ENCODE data around the gene RABGEF1.
"Not testable (repeated sequence)": the region's sequence is repeated elsewhere in the genome, so short reads cannot be mapped to it uniquely, and the experiment has no call there.

Gene RABGEF1

GRCh38 chr7:66769833-66770512 is 29.4 kb downstream of the RABGEF1 start:
- Histone ChIP-seq H3K27ac (ENCODE audit: low read depth, low read length) (no peak overlapping the region), H3K9ac (ENCODE audit: low read length) (no peak overlapping the region), H3K4me1 (ENCODE audit: control insufficient read depth, insufficient read depth, low read length) (peaks cover 11% of the 10 kb centered on the region), H3K4me3 (ENCODE audit: low read length) (no peak overlapping the region), H3K27me3 (ENCODE audit: control insufficient read depth, insufficient read depth, low read length) (no peaks in the 10 kb centered on the region), H3K36me3 (ENCODE audit: control insufficient read depth, insufficient read depth, low read length) (no peaks in the 10 kb centered on the region)

DNA sequence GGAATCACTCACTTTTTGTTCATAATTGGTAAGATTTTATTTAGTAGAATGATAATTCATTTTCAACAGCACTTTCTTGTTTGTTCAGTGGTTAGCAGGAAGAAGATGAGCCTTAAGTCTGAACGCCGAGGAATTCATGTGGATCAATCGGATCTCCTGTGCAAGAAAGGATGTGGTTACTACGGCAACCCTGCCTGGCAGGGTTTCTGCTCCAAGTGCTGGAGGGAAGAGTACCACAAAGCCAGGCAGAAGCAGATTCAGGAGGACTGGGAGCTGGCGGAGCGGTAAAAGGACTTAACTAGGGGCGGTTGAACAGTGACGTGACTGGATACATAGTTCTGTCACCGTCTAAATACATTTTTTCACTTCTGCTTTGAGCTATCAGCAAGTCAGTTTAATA is 31.3 kb downstream of the RABGEF1 start:
- no peak overlapping the region for H3K4me3 ChIP-seq (ENCODE audit: low read length)
- no peak overlapping the region for H3K27ac ChIP-seq (ENCODE audit: low read depth, low read length)
- peaks cover 11% of the 10 kb centered on the region for H3K4me1 ChIP-seq (ENCODE audit: control insufficient read depth, insufficient read depth, low read length)
- H3K36me3 ChIP-seq (ENCODE audit: control insufficient read depth, insufficient read depth, low read length), result peaks cover 3% of the 10 kb centered on the region
- H3K27me3 ChIP-seq (ENCODE audit: control insufficient read depth, insufficient read depth, low read length), result no peaks in the 10 kb centered on the region
- H3K9ac ChIP-seq (ENCODE audit: low read length), result no peak overlapping the region

DNA sequence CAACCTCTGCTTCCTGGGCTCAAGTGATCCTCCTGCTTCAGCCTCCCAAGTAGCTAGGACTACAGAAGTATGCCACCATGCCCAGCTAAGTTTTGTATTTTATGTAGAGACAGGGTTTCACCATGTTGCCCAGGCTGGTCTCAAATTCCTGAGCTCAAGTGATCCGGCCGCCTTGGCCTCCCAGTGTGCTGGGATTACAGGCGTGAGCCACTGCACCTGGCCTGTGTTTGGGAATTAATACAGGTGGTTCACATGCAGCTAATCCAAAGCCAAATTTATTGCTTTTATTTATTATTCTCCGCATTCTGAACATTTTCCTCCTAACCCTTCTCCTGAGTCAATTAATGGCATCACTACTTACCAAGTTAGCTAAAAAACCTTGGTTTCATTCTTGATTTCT is 33.2 kb downstream of the RABGEF1 start:
- H3K36me3 ChIP-seq (ENCODE audit: control insufficient read depth, insufficient read depth, low read length); H3K27ac ChIP-seq (ENCODE audit: low read depth, low read length); H3K9ac ChIP-seq (ENCODE audit: low read length); H3K27me3 ChIP-seq (ENCODE audit: control insufficient read depth, insufficient read depth, low read length); H3K4me3 ChIP-seq (ENCODE audit: low read length): not testable (repeated sequence)
- peaks cover 11% of the 10 kb centered on the region for H3K4me1 ChIP-seq (ENCODE audit: control insufficient read depth, insufficient read depth, low read length)

- not testable (repeated sequence) for H3K9ac ChIP-seq (ENCODE audit: low read length); H3K27me3 ChIP-seq (ENCODE audit: control insufficient read depth, insufficient read depth, low read length); H3K36me3 ChIP-seq (ENCODE audit: control insufficient read depth, insufficient read depth, low read length); H3K27ac ChIP-seq (ENCODE audit: low read depth, low read length); H3K4me3 ChIP-seq (ENCODE audit: low read length); H3K4me1 ChIP-seq (ENCODE audit: control insufficient read depth, insufficient read depth, low read length)
These were observed 35.9 kb downstream of the RABGEF1 start for GRCh38 chr7:66776383-66776782.

- no peak overlapping the region for H3K27ac ChIP-seq (ENCODE audit: low read depth, low read length)
- H3K4me3 ChIP-seq (ENCODE audit: low read length), result no peak overlapping the region
- H3K4me1 ChIP-seq (ENCODE audit: control insufficient read depth, insufficient read depth, low read length), result no peaks in the 10 kb centered on the region
- no peaks in the 10 kb centered on the region for H3K27me3 ChIP-seq (ENCODE audit: control insufficient read depth, insufficient read depth, low read length)
- H3K9ac ChIP-seq (ENCODE audit: low read length), result no peak overlapping the region
- H3K36me3 ChIP-seq (ENCODE audit: control insufficient read depth, insufficient read depth, low read length), result peaks cover 7% of the 10 kb centered on the region
These were observed 36.4 kb downstream of the RABGEF1 start for GRCh38 chr7:66776800-66777442.

- Histone ChIP-seq H3K4me1 (ENCODE audit: control insufficient read depth, insufficient read depth, low read length) (no peaks in the 10 kb centered on the region), H3K4me3 (ENCODE audit: low read length) (no peak overlapping the region), H3K9ac (ENCODE audit: low read length) (no peak overlapping the region), H3K27me3 (ENCODE audit: control insufficient read depth, insufficient read depth, low read length) (no peaks in the 10 kb centered on the region), H3K36me3 (ENCODE audit: control insufficient read depth, insufficient read depth, low read length) (peaks cover 7% of the 10 kb centered on the region), H3K27ac (ENCODE audit: low read depth, low read length) (no peak overlapping the region)
These were observed 37.7 kb downstream of the RABGEF1 start for GRCh38 chr7:66778201-66778600.

DNA sequence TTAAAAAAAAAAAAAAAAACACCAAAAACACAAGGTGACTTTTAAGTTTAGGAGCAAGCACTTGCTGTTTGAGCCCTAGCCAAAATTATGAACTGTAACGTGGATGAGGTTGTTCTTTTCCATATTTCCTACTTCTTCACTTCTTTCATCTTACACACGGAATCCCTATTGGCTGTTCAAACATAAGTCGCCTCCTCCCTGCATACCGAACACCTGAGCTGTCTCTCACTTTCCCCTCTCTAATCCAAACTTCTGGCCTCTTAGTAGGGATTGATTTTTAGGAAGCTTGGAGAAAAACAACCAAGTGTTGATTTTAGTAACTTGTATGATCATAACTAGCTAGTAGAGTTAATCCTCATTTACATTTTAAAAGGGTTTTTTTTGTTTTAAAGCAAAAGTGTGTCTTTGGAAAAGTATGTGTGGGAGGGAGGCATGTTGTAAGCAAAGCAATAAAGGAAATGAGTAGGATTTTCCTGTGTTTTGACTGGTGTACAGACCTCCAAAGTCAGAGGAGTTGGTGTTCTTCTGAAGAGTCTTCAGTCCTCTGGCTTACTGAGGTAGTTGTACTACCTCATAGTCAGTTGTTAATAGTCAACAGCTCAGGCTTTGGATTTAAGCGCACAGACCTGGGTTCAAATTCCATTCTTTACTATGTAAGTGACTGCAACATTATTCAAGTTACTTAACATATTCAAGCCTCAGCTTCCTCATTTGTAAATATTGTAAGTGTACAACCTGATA is 39.3 kb downstream of the RABGEF1 start:
- no peak overlapping the region for H3K27ac ChIP-seq (ENCODE audit: low read depth, low read length)

DNA sequence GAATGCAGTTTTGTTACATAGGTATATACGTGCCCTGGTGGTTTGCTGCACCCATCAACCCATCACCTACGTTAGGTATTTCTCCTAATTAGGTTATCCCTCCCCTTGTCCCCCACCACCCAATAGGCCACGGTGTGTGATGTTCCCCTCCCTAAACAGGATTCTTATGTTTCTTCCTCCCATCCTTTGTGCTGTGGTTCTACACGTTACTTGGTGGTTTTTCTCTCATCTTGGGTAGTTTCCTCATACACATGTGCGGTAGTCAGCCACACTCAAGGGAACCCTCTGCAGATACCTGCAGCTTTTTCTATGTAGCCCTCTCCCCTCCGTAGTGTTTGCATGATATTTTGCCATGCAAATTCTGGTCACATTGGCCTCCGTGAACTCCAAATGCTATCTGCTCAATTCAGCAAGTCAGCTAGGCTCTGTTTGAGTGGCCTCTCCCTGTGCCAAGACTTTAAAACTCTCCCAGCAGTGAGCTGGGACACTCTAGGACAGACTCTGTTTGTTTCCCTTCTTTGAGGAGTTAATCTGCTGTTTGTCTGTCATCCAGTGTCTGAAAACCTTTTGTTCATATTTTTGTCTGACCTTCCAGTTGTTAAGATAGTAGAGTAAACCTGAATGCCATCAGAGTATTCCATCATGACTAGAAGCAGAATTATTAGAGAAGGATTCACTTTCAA is 41.0 kb downstream of the RABGEF1 start:
- Histone ChIP-seq H3K4me3 (ENCODE audit: low read length) (no peak overlapping the region), H3K27me3 (ENCODE audit: control insufficient read depth, insufficient read depth, low read length) (no peaks in the 10 kb centered on the region), H3K36me3 (ENCODE audit: control insufficient read depth, insufficient read depth, low read length) (peaks cover 4% of the 10 kb centered on the region), H3K27ac (ENCODE audit: low read depth, low read length) (no peak overlapping the region), H3K4me1 (ENCODE audit: control insufficient read depth, insufficient read depth, low read length) (no peaks in the 10 kb centered on the region), H3K9ac (ENCODE audit: low read length) (no peak overlapping the region)

More for the DNA sequence above, 39.3 kb downstream of the RABGEF1 start:
- H3K9ac ChIP-seq (ENCODE audit: low read length), result no peak overlapping the region
- no peaks in the 10 kb centered on the region for H3K4me1 ChIP-seq (ENCODE audit: control insufficient read depth, insufficient read depth, low read length)
- H3K4me3 ChIP-seq (ENCODE audit: low read length), result no peak overlapping the region
- H3K27me3 ChIP-seq (ENCODE audit: control insufficient read depth, insufficient read depth, low read length), result no peaks in the 10 kb centered on the region
- peaks cover 7% of the 10 kb centered on the region for H3K36me3 ChIP-seq (ENCODE audit: control insufficient read depth, insufficient read depth, low read length)

DNA sequence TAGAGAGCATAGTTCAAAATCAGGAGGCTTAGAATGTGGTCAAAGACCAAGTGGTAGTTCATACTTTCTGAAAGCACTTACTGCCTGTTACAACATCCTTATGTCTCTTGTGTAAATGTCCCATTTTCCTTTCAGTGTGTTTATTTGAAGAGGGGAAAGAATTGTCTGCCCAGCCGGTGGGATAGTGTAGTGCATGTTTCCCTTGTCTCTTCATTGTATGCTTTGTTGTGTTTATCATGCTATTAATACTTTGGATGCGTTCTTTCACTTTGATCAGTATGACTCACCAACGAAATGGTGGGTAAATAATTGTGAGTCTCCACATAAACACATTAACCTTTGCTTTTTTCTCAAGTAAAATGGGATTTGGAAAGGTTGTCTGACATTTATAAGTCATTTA is 42.3 kb downstream of the RABGEF1 start:
- not testable (repeated sequence) for H3K4me3 ChIP-seq (ENCODE audit: low read length); H3K27me3 ChIP-seq (ENCODE audit: control insufficient read depth, insufficient read depth, low read length); H3K27ac ChIP-seq (ENCODE audit: low read depth, low read length); H3K9ac ChIP-seq (ENCODE audit: low read length); H3K4me1 ChIP-seq (ENCODE audit: control insufficient read depth, insufficient read depth, low read length); H3K36me3 ChIP-seq (ENCODE audit: control insufficient read depth, insufficient read depth, low read length)

- H3K4me3 ChIP-seq (ENCODE audit: low read length); H3K27ac ChIP-seq (ENCODE audit: low read depth, low read length); H3K27me3 ChIP-seq (ENCODE audit: control insufficient read depth, insufficient read depth, low read length); H3K4me1 ChIP-seq (ENCODE audit: control insufficient read depth, insufficient read depth, low read length); H3K36me3 ChIP-seq (ENCODE audit: control insufficient read depth, insufficient read depth, low read length); H3K9ac ChIP-seq (ENCODE audit: low read length): not testable (repeated sequence)
These were observed 43.5 kb downstream of the RABGEF1 start for GRCh38 chr7:66783887-66784595.

GRCh38 chr7:66790196-66790595 is 49.7 kb downstream of the RABGEF1 start:
- Histone ChIP-seq H3K4me3 (ENCODE audit: low read length) (no peak overlapping the region), H3K27ac (ENCODE audit: low read depth, low read length) (no peak overlapping the region), H3K9ac (ENCODE audit: low read length) (no peak overlapping the region), H3K4me1 (ENCODE audit: control insufficient read depth, insufficient read depth, low read length) (no peaks in the 10 kb centered on the region), H3K27me3 (ENCODE audit: control insufficient read depth, insufficient read depth, low read length) (no peaks in the 10 kb centered on the region), H3K36me3 (ENCODE audit: control insufficient read depth, insufficient read depth, low read length) (peaks cover 9% of the 10 kb centered on the region)

- H3K27me3 ChIP-seq (ENCODE audit: control insufficient read depth, insufficient read depth, low read length), result no peaks in the 10 kb centered on the region
- no peaks in the 10 kb centered on the region for H3K4me1 ChIP-seq (ENCODE audit: control insufficient read depth, insufficient read depth, low read length)
- no peak overlapping the region for H3K9ac ChIP-seq (ENCODE audit: low read length)
- H3K36me3 ChIP-seq (ENCODE audit: control insufficient read depth, insufficient read depth, low read length), result peaks cover 9% of the 10 kb centered on the region
- H3K27ac ChIP-seq (ENCODE audit: low read depth, low read length), result no peak overlapping the region
- H3K4me3 ChIP-seq (ENCODE audit: low read length), result no peak overlapping the region
These were observed 50.2 kb downstream of the RABGEF1 start for GRCh38 chr7:66790725-66791124.
